Large intestine (tissue), 3 donors: ENCODE results near the gene CDKAL1. TPM values are rescaled to one million over a fixed set of nuclear protein-coding genes. Genes with fewer than 3 reads are reported as not detected.
"Not testable (repeated sequence)": the region's sequence is repeated elsewhere in the genome, so short reads cannot be mapped to it uniquely, and the experiment has no call there.

Source experiments
- DNase-seq, 2 donors: peaks; one replicate each; pipeline versions ENCODE4 v3.0.0 to v3.0.0-alpha.2; 2013
- H3K27ac ChIP-seq: one replicate; pipeline ENCODE4 v1.5.1; 2013; ENCODE audit warnings: low read length
- H3K27me3 ChIP-seq: 2 replicates; pipeline ENCODE4 v1.6.1; 2013; ENCODE audit warnings: low read length; ENCODE audit not compliant: control insufficient read depth, insufficient read depth
- H3K36me3 ChIP-seq: 2 replicates; pipeline ENCODE4 v1.6.1; 2013; ENCODE audit warnings: low read length; ENCODE audit not compliant: control insufficient read depth, insufficient read depth
- H3K4me1 ChIP-seq: one replicate; pipeline ENCODE4 v1.6.1; 2013; ENCODE audit warnings: low read length; ENCODE audit not compliant: control insufficient read depth, insufficient read depth
- H3K4me3 ChIP-seq: one replicate; pipeline ENCODE4 v1.5.1; 2013; ENCODE audit warnings: low read length
- H3K9me3 ChIP-seq: one replicate; pipeline ENCODE4 v1.6.1; 2013; ENCODE audit warnings: mild to moderate bottlenecking, low read depth, low read length, moderate library complexity; ENCODE audit not compliant: control insufficient read depth
- WGBS: methylation state at CpG from one replicate; pipeline ENCODE4 v1.1.5; 2013; ENCODE audit warnings: low lambda C conversion rate; ENCODE audit not compliant: insufficient coverage; 5-methylcytosine and 5-hydroxymethylcytosine counted together
- polyA plus RNA-seq: library from polyadenylated mRNA; unstranded; fragments of 120-200 nt; gene quantifications from one replicate; pipeline ENCODE4 v1.2.1, GENCODE V29; 2013

CDKAL1 gene
- polyA plus RNA-seq, 1 donor, result 10.3 TPM

DNA sequence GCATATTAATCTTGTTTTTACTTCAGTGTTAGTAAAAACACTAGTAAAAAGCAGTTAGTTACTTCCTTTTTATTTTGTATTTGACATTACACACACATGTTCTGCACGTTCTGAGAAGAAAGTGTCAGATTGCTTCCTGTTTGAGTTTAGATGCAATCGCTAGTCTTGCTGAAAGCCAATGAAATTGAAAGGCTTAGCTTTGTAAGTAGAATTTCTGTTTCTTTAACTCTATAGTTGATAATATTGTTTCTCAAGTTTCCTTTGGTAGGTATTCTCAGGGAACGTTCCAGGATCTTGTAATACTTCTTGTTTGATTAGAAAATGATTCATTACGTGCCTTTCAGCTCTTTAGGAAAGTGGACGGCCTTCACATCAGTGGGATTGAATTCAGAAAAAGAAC, 55.0 kb downstream of the CDKAL1 start:
- no peak for DNase-seq
- Histone ChIP-seq H3K4me1 (no peaks in the 10 kb centered on the region), H3K27ac (no peak overlapping the region), H3K27me3 (no peaks in the 10 kb centered on the region), H3K4me3 (no peak overlapping the region), H3K36me3 (peaks cover 3% of the 10 kb centered on the region), H3K9me3 (no peaks in the 10 kb centered on the region)
- 54% methylated on average over 3 of the region's 5 CpGs for WGBS

DNA sequence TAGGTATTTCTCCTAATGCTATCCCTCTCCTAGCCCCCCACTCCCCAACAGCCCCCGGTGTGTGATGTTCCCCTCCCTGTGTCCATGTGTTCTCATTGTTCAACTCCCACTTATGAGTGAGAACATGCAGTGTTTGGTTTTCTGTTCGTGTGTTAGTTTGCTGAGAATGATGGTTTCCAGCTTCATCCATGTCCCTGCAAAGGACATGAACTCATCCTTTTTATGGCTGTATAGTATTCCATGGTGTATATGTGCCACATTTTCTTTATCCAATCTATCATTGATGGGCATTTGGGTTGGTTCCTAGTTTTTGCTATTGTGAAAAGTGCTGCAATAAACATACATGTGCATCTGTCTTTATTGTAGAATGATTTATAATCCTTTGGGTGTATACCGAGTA, 56.2 kb downstream of the CDKAL1 start:
- H3K27ac ChIP-seq, H3K4me1 ChIP-seq, H3K36me3 ChIP-seq, DNase-seq, H3K4me3 ChIP-seq, H3K27me3 ChIP-seq, H3K9me3 ChIP-seq: not testable (repeated sequence)
- no CpG with 5 or more reads among the region's 3 CpGs for WGBS

DNA sequence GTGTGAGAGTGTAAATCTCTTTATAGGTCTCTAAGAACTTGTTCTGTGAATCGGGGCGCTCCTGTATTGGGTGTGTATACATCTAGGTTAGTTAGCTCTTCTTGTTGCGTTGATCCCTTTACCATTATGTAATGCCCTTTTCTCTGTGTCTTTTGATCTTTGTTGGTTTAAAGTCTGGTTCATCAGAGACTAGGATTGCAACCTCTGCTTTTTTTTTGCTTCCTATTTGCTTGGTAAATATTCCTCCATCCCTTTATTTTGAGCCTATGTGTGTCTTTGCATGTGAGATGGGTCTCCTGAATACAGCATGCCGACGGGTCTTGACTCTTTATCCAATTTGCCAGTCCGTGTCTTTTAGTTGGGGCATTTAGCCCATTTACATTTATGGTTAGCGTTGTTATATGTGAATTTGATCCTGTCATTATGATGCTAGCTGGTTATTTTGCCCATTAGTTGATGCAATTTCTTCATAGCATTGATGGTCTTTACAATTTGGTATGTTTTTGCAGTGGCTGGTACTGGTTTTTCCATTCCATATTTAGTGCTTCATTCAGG, 60.1 kb downstream of the CDKAL1 start:
- not testable (repeated sequence) for H3K4me1 ChIP-seq, DNase-seq, H3K27me3 ChIP-seq, H3K9me3 ChIP-seq, H3K4me3 ChIP-seq, H3K27ac ChIP-seq
- H3K36me3 ChIP-seq, result peaks cover 11% of the 10 kb centered on the region
- WGBS, result no CpG with 5 or more reads among the region's 7 CpGs

DNA sequence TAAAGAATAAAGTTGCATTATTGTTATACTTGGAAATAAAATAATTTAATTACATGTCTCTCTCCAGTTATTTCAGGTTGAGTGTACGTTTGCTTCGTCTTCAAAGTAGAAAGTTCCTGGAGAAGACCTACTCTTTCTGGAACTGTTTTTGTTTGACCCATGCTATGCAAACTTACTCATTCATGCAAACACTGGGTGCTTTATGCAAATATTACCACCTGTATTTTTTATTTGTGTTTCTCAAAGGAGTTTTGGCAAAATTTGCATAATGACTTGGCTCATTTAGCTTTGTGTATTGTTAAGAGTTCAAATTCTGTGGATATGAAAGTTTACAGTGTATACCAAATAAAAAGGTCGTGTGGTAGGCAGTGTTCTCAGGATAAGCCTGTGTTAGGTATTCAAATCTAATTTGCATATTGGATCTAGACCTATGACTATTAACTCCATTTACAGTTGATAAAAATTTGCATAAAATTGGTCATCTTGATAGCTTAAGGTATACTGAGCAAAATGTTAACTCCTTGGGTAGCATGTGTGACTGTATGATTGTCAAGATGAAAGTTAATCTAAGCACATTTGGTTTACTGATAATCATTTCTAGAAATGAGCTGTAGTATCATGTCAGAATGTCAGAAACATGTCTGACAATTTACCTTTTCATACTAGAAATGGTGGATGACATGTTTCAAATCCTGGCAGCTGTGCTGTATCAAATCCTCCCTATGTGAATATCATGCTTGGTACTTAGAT, 65.2 kb downstream of the CDKAL1 start:
- no peak overlapping the region for H3K27ac ChIP-seq
- H3K27me3 ChIP-seq, result no peaks in the 10 kb centered on the region
- WGBS, result 100% methylated on average over 2 of the region's 3 CpGs
- H3K9me3 ChIP-seq, result peaks cover 2% of the 10 kb centered on the region
- H3K36me3 ChIP-seq, result peaks cover 11% of the 10 kb centered on the region
- no peaks in the 10 kb centered on the region for H3K4me1 ChIP-seq
- DNase-seq, result no peak
- no peak overlapping the region for H3K4me3 ChIP-seq

DNA sequence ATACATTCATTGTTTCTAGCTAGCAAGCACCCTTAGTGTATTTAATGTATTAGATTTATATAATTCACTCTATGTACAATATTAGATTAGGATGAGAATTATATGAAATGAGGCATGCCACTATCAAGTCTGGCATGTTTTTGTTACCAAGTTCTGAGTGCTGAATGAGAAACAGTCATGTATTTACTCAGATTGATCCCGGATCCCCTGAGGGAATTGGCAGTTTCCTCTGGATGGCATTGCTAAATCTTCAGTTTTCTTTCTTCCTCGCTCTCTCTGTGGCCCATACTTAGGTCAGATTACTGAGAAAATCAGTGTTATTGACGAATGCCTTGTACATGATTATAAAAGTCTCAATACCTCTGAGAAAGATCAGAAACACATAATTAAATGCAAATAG, 66.6 kb downstream of the CDKAL1 start:
- H3K9me3 ChIP-seq, result peaks cover 2% of the 10 kb centered on the region
- WGBS, result no CpG with 5 or more reads among the region's 3 CpGs
- no peak overlapping the region for H3K27ac ChIP-seq
- no peak overlapping the region for H3K4me3 ChIP-seq
- H3K36me3 ChIP-seq, result peaks cover 10% of the 10 kb centered on the region
- no peaks in the 10 kb centered on the region for H3K27me3 ChIP-seq
- no peaks in the 10 kb centered on the region for H3K4me1 ChIP-seq
- DNase-seq, result no peak

DNA sequence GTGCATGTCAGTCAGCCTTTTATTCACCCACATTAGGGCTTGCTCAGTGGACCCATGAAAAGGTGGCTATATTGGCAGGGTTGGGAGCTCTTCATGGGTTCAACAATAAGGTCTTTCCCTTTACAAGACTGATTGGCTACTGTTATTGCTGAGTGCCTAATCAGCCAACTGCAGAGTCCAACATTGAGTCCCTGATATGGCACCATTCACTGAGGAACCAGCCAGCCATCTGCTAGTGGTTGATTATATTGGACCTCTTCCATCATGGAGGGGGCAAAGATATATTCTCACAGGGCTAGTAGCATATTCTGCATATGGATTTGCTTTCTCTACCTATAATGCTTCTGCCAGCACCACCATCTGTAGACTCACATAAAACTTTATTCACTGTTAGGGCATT, 69.9 kb downstream of the CDKAL1 start:
- H3K9me3 ChIP-seq, result no peaks in the 10 kb centered on the region
- H3K4me1 ChIP-seq, result no peaks in the 10 kb centered on the region
- H3K27ac ChIP-seq, result no peak overlapping the region
- no peak overlapping the region for H3K4me3 ChIP-seq
- no peaks in the 10 kb centered on the region for H3K27me3 ChIP-seq
- DNase-seq, result no peak
- H3K36me3 ChIP-seq, result no peaks in the 10 kb centered on the region

DNA sequence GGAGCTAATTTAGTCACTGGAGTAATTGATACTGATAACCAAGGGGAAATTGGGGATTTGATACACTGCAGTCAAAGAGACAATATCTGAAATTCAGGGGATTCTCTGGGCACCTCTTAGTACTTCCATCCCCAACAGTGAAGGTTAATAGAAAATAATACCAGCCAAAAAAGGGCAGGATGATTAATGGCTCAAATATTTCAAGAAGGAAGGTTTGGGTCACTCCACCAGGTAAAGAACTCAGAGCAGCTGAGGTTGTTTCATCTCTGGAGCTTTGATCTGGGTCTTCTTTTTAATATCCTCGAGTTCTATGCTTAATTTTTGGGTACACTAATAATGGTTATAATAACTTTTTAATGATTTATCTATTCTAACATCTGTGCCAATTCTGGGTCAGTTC, 70.8 kb downstream of the CDKAL1 start:
- Histone ChIP-seq H3K4me1 (no peaks in the 10 kb centered on the region), H3K36me3 (no peaks in the 10 kb centered on the region), H3K9me3 (no peaks in the 10 kb centered on the region), H3K27me3 (no peaks in the 10 kb centered on the region), H3K27ac (no peak overlapping the region), H3K4me3 (no peak overlapping the region)
- DNase-seq, result no peak
- WGBS, result 88% methylated on average over 1 of the region's 1 CpG

DNA sequence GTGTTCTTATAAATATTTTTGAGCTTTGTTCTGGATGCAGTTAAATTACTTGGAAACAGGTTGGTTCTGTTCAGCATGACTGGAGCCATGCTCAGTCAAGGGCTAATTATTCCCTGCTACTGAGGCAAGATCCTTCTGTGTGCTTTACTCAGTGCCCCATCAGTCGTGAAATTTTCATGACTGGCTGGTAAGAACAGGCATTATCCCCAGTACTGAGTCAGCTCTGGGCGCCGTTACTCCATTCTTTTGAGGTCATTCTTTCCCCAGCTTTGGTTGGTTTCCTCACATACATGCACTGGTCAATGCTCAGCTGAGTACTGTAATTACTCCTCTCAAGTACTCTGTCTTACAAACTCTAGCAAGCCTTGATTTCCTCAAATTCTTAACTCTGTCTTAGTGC, 71.3 kb downstream of the CDKAL1 start:
- Histone ChIP-seq H3K4me3 (no peak overlapping the region), H3K9me3 (no peaks in the 10 kb centered on the region), H3K4me1 (no peaks in the 10 kb centered on the region), H3K27ac (no peak overlapping the region), H3K36me3 (no peaks in the 10 kb centered on the region), H3K27me3 (no peaks in the 10 kb centered on the region)
- WGBS, result 100% methylated on average over 2 of the region's 3 CpGs
- no peak for DNase-seq

DNA sequence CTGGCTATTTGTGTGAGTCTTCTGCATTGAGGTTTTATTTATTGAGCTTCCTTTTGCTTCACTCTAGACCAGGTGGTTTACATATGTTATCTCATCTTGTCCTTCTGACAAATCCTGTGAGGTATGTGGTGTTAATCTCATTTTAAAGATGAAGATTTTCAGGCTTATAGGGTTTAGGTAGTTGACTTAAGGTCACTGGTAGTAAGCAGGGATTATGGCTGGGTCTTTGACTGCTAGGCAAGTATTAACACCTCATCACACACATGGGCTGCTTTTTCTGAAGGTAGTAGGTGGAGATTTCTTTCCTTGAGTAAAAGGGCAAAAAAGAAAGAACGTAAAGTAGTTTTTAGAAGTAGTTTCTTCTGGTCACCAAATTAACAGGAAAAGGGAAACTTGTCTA, 72.6 kb downstream of the CDKAL1 start:
- DNase-seq, result no peak
- 100% methylated on average over 1 of the region's 1 CpG for WGBS

DNA sequence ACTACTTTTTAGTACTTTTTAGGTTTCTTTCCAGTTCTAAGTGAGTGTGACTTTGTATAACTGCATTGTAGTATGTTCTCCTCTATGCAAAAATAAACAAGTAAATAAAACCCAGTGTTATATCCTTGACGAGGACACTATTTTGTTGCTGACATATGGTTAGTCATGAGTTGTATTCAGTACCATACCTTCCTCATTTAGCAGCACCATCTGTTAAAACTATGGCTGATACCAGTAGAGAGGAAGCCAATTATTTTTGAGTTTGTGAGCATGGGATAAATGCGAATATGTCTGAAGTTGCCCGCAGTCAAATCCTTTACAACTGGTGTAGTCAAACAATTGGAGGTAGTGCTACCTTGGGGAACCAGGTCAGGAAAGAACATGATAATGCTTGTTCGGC, 74.1 kb downstream of the CDKAL1 start:
- Histone ChIP-seq H3K4me3 (no peak overlapping the region), H3K9me3 (no peaks in the 10 kb centered on the region), H3K36me3 (no peaks in the 10 kb centered on the region), H3K27me3 (no peaks in the 10 kb centered on the region), H3K27ac (no peak overlapping the region), H3K4me1 (no peaks in the 10 kb centered on the region)
- no CpG with 5 or more reads among the region's 4 CpGs for WGBS
- DNase-seq, result no peak

More for the DNA sequence above, 72.6 kb downstream of the CDKAL1 start:
- no peaks in the 10 kb centered on the region for H3K27me3 ChIP-seq
- no peaks in the 10 kb centered on the region for H3K9me3 ChIP-seq
- H3K4me1 ChIP-seq, result no peaks in the 10 kb centered on the region
- no peaks in the 10 kb centered on the region for H3K36me3 ChIP-seq
- H3K27ac ChIP-seq, result no peak overlapping the region
- H3K4me3 ChIP-seq, result no peak overlapping the region

DNA sequence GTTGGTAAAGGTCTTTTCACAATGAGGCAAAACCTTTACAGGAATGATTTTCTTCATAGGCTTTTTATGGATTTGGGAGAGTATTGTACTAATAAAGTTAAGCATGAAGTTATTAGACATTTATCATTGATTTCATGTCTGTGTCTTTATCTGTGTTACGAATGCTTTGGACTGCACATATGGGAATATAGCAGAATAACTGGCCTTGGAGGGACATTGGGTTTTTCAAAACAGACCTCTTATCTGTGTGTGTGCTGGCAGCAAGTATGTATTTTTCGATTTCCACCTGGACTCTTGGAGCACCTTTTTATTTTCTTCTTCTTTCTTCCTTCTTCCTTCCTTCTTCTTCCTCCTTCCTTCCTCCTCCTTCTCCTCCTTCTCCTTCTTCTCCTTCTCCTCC, 74.6 kb downstream of the CDKAL1 start:
- 92% methylated on average over 2 of the region's 2 CpGs for WGBS
- Histone ChIP-seq H3K27me3 (no peaks in the 10 kb centered on the region), H3K4me1 (no peaks in the 10 kb centered on the region), H3K36me3 (no peaks in the 10 kb centered on the region), H3K27ac (no peak overlapping the region), H3K9me3 (no peaks in the 10 kb centered on the region), H3K4me3 (no peak overlapping the region)
- no peak for DNase-seq
